Suprapubic skin (tissue), 4 donors: ENCODE results near the gene SIGLEC15. TPM values are rescaled to one million over a fixed set of nuclear protein-coding genes. Genes with fewer than 3 reads are reported as not detected.

Experiments
- DNase-seq, 2 donors: peaks; one replicate each; pipeline ENCODE4 v3.0.0-alpha.2; 2019; ENCODE audit warnings: low spot score in 2 of 2
- H3K27ac ChIP-seq: fragments of 200-600 bp; sonication (generic); one replicate; pipeline ENCODE4 v1.5.1; 2019
- H3K27me3 ChIP-seq: fragments of 200-600 bp; sonication (generic); one replicate; pipeline ENCODE4 v1.5.1; 2019
- H3K36me3 ChIP-seq: fragments of 200-600 bp; sonication (generic); one replicate; pipeline ENCODE4 v1.5.1; 2019
- H3K4me1 ChIP-seq: fragments of 200-600 bp; sonication (generic); one replicate; pipeline ENCODE4 v1.5.1; 2019
- H3K4me3 ChIP-seq: fragments of 200-600 bp; sonication (generic); one replicate; pipeline ENCODE4 v1.5.1; 2019; ENCODE audit warnings: mild to moderate bottlenecking
- H3K9me3 ChIP-seq: fragments of 200-600 bp; sonication (generic); one replicate; pipeline ENCODE4 v1.5.1; 2019
- CTCF ChIP-seq, 2 donors: fragments of 200-600 bp in 1 of 2; fragments of 450-650 bp in 1 of 2; sonication (generic) in 1 of 2; IDR thresholded peaks; one replicate each; pipeline ENCODE4 v1.5.1; 2016 to 2019; ENCODE audit warnings: antibody characterized with exemption in 2 of 2, mild to moderate bottlenecking in 1 of 2, moderate library complexity in 1 of 2
- EP300 ChIP-seq: sonication (generic); formaldehyde crosslinking; IDR thresholded peaks from one replicate; pipeline ENCODE4 v1.6.1; 2017; ENCODE audit warnings: antibody characterized with exemption
- POLR2A ChIP-seq, 2 donors: fragments of 450-650 bp; IDR thresholded peaks; one replicate each; pipeline ENCODE4 v1.6.1; 2017; ENCODE audit warnings: antibody characterized with exemption in 2 of 2, mild to moderate bottlenecking in 2 of 2, moderate library complexity in 2 of 2
- POLR2AphosphoS5 ChIP-seq, 3 donors: sonication (generic); formaldehyde crosslinking; IDR thresholded peaks; one replicate each; pipeline ENCODE4 v1.6.1; 2017; ENCODE audit warnings: antibody characterized with exemption in 3 of 3
- WGBS: methylation state at CpG from one replicate; pipeline ENCODE4 v1.1.5; 2018; 5-methylcytosine and 5-hydroxymethylcytosine counted together
- total RNA-seq, 4 donors: library from RNA; depleted of rRNA; stranded (reverse); fragments of >200 nt; gene quantifications; one replicate each; pipeline ENCODE4 v1.1.0, GENCODE V29; 2016

Gene SIGLEC15
- total RNA-seq, 4 donors from 2014 or later, result 0.57 to 3.4 (median 0.98) TPM; not detected in 1

- Histone ChIP-seq H3K27ac (no peak overlapping the region), H3K27me3 (no peaks in the 10 kb centered on the region), H3K4me3 (peak overlapping the region; percentile 8), H3K9me3 (no peaks in the 10 kb centered on the region), H3K36me3 (no peaks in the 10 kb centered on the region), H3K4me1 (peaks cover 15% of the 10 kb centered on the region)
- 34% methylated on average over 6 of the region's 9 CpGs for WGBS
- TF ChIP-seq EP300, result no peak
- DNase-seq, result no peak
Measured at GRCh38 chr18:45828917-45829811, 3.7 kb downstream of the SIGLEC15 start.

- Histone ChIP-seq H3K4me3 (no peak overlapping the region), H3K27me3 (no peaks in the 10 kb centered on the region)
- 73% methylated on average over 9 of the region's 9 CpGs for WGBS
Measured at GRCh38 chr18:45829855-45830254, 4.4 kb downstream of the SIGLEC15 start.

GRCh38 chr18:45830917-45831316 lies 5.4 kb downstream of the SIGLEC15 start:
- no peak overlapping the region for H3K27ac ChIP-seq
- H3K36me3 ChIP-seq, result no peaks in the 10 kb centered on the region
- no peak for TF ChIP-seq POLR2A (IDR thresholded peaks at IDR 0.05)
- TF ChIP-seq EP300, result no peak
- no peak for TF ChIP-seq CTCF (IDR thresholded peaks at IDR 0.05)
- no peak for TF ChIP-seq POLR2AphosphoS5 (IDR thresholded peaks at IDR 0.05)
- no peaks in the 10 kb centered on the region for H3K27me3 ChIP-seq
- WGBS, result 73% methylated on average over 7 of the region's 7 CpGs
- peaks cover 15% of the 10 kb centered on the region for H3K4me1 ChIP-seq
- no peaks in the 10 kb centered on the region for H3K9me3 ChIP-seq
- no peak overlapping the region for H3K4me3 ChIP-seq
- no peak for DNase-seq

More at GRCh38 chr18:45829855-45830254, 4.4 kb downstream of the SIGLEC15 start:
- DNase-seq, result no peak
- Histone ChIP-seq H3K4me1 (peaks cover 15% of the 10 kb centered on the region), H3K36me3 (no peaks in the 10 kb centered on the region), H3K9me3 (no peaks in the 10 kb centered on the region), H3K27ac (no peak overlapping the region)
- TF ChIP-seq POLR2AphosphoS5 (IDR thresholded peaks at IDR 0.05) (no peak), EP300 (no peak), POLR2A (IDR thresholded peaks at IDR 0.05) (no peak), CTCF (IDR thresholded peaks at IDR 0.05) (no peak)

- 56% methylated on average over 5 of the region's 5 CpGs for WGBS
- no peak overlapping the region for H3K4me3 ChIP-seq
- H3K4me1 ChIP-seq, result peaks cover 26% of the 10 kb centered on the region
- no peak for DNase-seq
- H3K27me3 ChIP-seq, result peaks cover 19% of the 10 kb centered on the region
- no peak for TF ChIP-seq CTCF (IDR thresholded peaks at IDR 0.05)
- no peak for TF ChIP-seq POLR2A (IDR thresholded peaks at IDR 0.05)
- TF ChIP-seq POLR2AphosphoS5 (IDR thresholded peaks at IDR 0.05), result no peak
- TF ChIP-seq EP300, result no peak
- no peaks in the 10 kb centered on the region for H3K9me3 ChIP-seq
- no peak overlapping the region for H3K27ac ChIP-seq
- H3K36me3 ChIP-seq, result no peaks in the 10 kb centered on the region
Measured at GRCh38 chr18:45833846-45834245, 8.4 kb downstream of the SIGLEC15 start.

GRCh38 chr18:45834306-45834705 lies 8.8 kb downstream of the SIGLEC15 start:
- no peak overlapping the region for H3K27ac ChIP-seq
- H3K36me3 ChIP-seq, result no peaks in the 10 kb centered on the region
- H3K4me3 ChIP-seq, result no peak overlapping the region
- TF ChIP-seq POLR2A (IDR thresholded peaks at IDR 0.05), result no peak
- TF ChIP-seq CTCF (IDR thresholded peaks at IDR 0.05), result no peak
- TF ChIP-seq EP300, result no peak
- no peak for DNase-seq
- WGBS, result 64% methylated on average over 1 of the region's 1 CpG
- no peaks in the 10 kb centered on the region for H3K9me3 ChIP-seq
- H3K27me3 ChIP-seq, result peaks cover 23% of the 10 kb centered on the region
- peaks cover 26% of the 10 kb centered on the region for H3K4me1 ChIP-seq
